ENCODE data around the gene PANK4.

DNA sequence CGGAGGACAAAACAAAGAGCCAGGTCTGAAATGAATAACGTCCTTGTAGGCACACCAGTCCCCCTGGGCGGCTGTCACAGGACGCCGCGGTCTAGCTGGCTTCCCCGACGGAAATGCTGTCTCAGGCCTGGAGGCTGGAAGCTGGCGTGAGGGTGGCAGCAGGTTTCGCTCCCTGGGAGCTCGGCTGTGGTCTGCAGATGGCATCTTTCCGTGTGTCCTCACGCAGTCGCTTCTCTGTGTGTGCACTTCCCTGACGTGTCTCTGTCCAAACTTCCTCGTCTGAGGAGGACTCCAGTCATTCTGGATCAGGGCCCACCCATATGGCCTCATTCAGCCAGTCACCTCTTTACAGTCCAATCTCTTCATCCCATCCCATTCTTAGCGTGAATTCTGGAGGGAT, 43.9 kb upstream of the PANK4 start:
- TF ChIP-seq POLR2AphosphoS5 (IDR thresholded peaks at IDR 0.05; ENCODE audit: control insufficient read depth, insufficient read depth, low read depth, low read length) (no peak), L3MBTL2 (IDR thresholded peaks at IDR 0.05) (no peak), POLR2A (conservative IDR thresholded peaks at IDR 0.05) (no peak), MXI1 (IDR thresholded peaks at IDR 0.05; ENCODE audit: low read depth, low read length) (no peak), ZNF253 (CRISPR knock-in tag; conservative IDR thresholded peaks at IDR 0.05) (no peak), YBX1 (IDR thresholded peaks at IDR 0.05) (no peak), STAG1 (CRISPR knock-in tag; IDR thresholded peaks at IDR 0.05; ENCODE audit: borderline replicate concordance) (no peak), TBP (optimal IDR thresholded peaks at IDR 0.05; ENCODE audit: low read depth, low read length) (no peak), MAZ (CRISPR knock-in tag; conservative IDR thresholded peaks at IDR 0.05 in 1 of 2, IDR thresholded peaks at IDR 0.05 in 1 of 2) (no peak)
- TF ChIP-seq, protein P1, sequence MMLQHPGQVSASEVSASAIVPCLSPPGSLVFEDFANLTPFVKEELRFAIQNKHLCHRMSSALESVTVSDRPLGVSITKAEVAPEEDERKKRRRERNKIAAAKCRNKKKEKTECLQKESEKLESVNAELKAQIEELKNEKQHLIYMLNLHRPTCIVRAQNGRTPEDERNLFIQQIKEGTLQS (IDR thresholded peaks at IDR 0.05), result no peak
- TF ChIP-seq, protein P1 (CRISPR knock-in tag; conservative IDR thresholded peaks at IDR 0.05), result no peak
- TF ChIP-seq, protein P2, sequence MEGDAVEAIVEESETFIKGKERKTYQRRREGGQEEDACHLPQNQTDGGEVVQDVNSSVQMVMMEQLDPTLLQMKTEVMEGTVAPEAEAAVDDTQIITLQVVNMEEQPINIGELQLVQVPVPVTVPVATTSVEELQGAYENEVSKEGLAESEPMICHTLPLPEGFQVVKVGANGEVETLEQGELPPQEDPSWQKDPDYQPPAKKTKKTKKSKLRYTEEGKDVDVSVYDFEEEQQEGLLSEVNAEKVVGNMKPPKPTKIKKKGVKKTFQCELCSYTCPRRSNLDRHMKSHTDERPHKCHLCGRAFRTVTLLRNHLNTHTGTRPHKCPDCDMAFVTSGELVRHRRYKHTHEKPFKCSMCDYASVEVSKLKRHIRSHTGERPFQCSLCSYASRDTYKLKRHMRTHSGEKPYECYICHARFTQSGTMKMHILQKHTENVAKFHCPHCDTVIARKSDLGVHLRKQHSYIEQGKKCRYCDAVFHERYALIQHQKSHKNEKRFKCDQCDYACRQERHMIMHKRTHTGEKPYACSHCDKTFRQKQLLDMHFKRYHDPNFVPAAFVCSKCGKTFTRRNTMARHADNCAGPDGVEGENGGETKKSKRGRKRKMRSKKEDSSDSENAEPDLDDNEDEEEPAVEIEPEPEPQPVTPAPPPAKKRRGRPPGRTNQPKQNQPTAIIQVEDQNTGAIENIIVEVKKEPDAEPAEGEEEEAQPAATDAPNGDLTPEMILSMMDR (IDR thresholded peaks at IDR 0.05 in 2 of 3, conservative IDR thresholded peaks at IDR 0.05 in 1 of 3; ENCODE audit: insufficient read depth in 2 of 3, low read depth in 1 of 3, low read length in 3 of 3), result no peak
